Measurements from ENCODE around the gene EFEMP1. TPM values are rescaled to one million over a fixed set of nuclear protein-coding genes. Genes with fewer than 3 reads are reported as not detected.

The EFEMP1 gene
- total and polyA plus RNA-seq, 10 donors = 9.8 to 155 (median 43.0) TPM

DNA sequence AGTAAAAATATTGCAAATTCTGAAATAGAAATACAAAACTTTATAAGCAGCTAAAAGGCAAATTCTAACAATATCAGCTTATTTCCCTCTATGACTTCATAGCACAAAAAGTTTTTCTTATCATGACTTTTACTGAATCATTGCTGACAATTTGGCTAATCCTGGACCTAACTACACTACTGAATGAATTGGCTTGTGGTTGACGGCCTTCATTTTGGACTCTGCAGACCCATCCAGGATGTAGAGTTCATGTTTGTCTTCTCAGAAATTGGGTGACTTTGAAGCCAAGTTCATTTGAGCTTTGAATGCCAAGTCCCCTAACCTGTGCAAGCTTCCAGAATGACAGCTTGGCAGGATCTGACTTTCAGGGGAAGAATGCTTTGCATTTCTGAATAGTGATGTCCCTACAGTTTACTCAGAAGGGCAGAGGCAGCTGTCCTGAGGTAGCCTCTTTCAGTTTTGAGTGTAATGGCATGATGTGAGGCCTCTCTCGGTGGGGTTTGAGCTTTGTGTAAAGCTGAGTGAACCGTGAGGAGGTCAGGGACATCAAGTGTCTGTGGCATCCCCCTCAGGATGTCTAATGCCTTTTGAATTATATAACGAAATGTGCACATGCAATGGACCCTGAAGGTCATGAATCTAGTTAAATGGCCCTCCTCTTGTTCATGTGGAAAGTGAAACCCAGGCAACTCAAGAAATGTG, 48.0 kb downstream of the EFEMP1 start:
- whole genome bisulfite sequencing, 5 donors = 54 to 70% (median 63%) methylated on average over 4 of the region's 4 CpGs
- Histone ChIP-seq H3K9me3 (no peaks in the 10 kb centered on the region), H3K4me3 (no peak overlapping the region), H3K27me3 (replicated peaks in 1 of 7) (no peaks in the 10 kb centered on the region), H3K36me3 (no peaks in the 10 kb centered on the region), H3K27ac (no peak overlapping the region), H3K4me1 (peaks cover 0 to 16% (median 6%) of the 10 kb centered on the region in 6 donors)
- TF ChIP-seq, protein P1, sequence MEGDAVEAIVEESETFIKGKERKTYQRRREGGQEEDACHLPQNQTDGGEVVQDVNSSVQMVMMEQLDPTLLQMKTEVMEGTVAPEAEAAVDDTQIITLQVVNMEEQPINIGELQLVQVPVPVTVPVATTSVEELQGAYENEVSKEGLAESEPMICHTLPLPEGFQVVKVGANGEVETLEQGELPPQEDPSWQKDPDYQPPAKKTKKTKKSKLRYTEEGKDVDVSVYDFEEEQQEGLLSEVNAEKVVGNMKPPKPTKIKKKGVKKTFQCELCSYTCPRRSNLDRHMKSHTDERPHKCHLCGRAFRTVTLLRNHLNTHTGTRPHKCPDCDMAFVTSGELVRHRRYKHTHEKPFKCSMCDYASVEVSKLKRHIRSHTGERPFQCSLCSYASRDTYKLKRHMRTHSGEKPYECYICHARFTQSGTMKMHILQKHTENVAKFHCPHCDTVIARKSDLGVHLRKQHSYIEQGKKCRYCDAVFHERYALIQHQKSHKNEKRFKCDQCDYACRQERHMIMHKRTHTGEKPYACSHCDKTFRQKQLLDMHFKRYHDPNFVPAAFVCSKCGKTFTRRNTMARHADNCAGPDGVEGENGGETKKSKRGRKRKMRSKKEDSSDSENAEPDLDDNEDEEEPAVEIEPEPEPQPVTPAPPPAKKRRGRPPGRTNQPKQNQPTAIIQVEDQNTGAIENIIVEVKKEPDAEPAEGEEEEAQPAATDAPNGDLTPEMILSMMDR (IDR thresholded peaks at IDR 0.05 in 8 of 11, conservative IDR thresholded peaks at IDR 0.05 in 3 of 11) = no peak
- no peak for TF ChIP-seq POLR2A (IDR thresholded peaks at IDR 0.05)
- no peak for TF ChIP-seq POLR2AphosphoS5 (IDR thresholded peaks at IDR 0.05)
- intact Hi-C loops (cut with DNase I; ENCODE audit: low total_unique reads) = no loop called here
- DNase-seq = no peak

DNA sequence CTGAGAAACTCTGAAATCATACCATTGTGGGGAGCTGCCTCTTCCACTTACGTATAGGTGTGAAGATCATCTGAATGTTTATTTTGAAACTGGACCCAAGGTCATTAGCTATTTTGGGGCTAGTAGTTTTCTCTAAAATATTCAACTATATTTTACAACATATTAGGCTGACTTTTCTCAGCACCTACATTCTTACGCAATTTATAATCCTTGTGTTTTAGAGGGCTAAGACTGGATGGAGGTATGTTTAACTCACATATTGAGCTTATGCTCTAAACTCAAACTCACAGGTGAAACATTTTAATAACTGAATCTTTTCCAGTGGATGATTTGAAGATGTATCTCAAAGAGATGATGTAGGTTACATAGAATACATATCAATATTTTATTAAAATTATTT, 49.2 kb downstream of the EFEMP1 start:
- no peaks in the 10 kb centered on the region for H3K27me3 ChIP-seq (replicated peaks in 1 of 7)
- intact Hi-C loops (cut with DNase I; ENCODE audit: low total_unique reads) = no loop called here
- 84 to 96% (median 93%) methylated on average over 2 of the region's 2 CpGs for WGBS, 5 donors
- no peaks in the 10 kb centered on the region for H3K9me3 ChIP-seq
- H3K27ac ChIP-seq = no peak overlapping the region
- no peak overlapping the region for H3K4me3 ChIP-seq
- peaks cover 0 to 16% (median 6%) of the 10 kb centered on the region in 6 donors for H3K4me1 ChIP-seq
- no peaks in the 10 kb centered on the region for H3K36me3 ChIP-seq
- DNase-seq = no peak
- TF ChIP-seq POLR2A (IDR thresholded peaks at IDR 0.05) (no peak), POLR2AphosphoS5 (IDR thresholded peaks at IDR 0.05) (no peak)
- TF ChIP-seq, protein P1 (IDR thresholded peaks at IDR 0.05 in 8 of 11, conservative IDR thresholded peaks at IDR 0.05 in 3 of 11) = no peak

DNA sequence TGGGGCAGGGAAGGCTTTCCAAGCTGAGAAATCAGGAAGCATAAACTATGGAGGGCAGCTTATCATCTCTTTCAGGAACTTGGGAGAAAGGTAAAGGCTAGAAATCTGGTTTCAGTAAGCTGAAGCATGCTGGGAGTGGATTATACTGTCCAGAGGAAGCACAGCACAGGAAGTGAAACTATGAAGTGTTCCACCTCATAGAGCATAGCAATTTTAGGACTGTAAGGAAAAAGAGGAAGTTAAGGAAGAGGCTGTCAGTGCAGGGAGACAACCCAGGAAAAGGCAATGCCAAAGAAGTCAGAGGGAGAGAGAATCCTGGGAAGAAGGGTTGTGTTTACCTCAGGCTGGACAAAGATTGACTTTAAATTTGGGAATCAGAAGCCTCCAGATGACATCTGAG, 51.9 kb downstream of the EFEMP1 start:
- no peak for DNase-seq
- peak overlapping the region in 2 of 8 donors; percentile 19 to 39 for H3K27ac ChIP-seq
- no peak overlapping the region for H3K4me3 ChIP-seq
- peaks cover 0 to 16% (median 6%) of the 10 kb centered on the region in 6 donors for H3K4me1 ChIP-seq
- intact Hi-C loops (cut with DNase I; ENCODE audit: low total_unique reads) = no loop called here
- no peaks in the 10 kb centered on the region for H3K27me3 ChIP-seq (replicated peaks in 1 of 7)
- H3K36me3 ChIP-seq = no peaks in the 10 kb centered on the region
- TF ChIP-seq POLR2AphosphoS5 (IDR thresholded peaks at IDR 0.05) = no peak
- TF ChIP-seq, protein P1 (IDR thresholded peaks at IDR 0.05 in 8 of 11, conservative IDR thresholded peaks at IDR 0.05 in 3 of 11) = no peak
- TF ChIP-seq POLR2A (IDR thresholded peaks at IDR 0.05) = no peak
- H3K9me3 ChIP-seq = no peaks in the 10 kb centered on the region

DNA sequence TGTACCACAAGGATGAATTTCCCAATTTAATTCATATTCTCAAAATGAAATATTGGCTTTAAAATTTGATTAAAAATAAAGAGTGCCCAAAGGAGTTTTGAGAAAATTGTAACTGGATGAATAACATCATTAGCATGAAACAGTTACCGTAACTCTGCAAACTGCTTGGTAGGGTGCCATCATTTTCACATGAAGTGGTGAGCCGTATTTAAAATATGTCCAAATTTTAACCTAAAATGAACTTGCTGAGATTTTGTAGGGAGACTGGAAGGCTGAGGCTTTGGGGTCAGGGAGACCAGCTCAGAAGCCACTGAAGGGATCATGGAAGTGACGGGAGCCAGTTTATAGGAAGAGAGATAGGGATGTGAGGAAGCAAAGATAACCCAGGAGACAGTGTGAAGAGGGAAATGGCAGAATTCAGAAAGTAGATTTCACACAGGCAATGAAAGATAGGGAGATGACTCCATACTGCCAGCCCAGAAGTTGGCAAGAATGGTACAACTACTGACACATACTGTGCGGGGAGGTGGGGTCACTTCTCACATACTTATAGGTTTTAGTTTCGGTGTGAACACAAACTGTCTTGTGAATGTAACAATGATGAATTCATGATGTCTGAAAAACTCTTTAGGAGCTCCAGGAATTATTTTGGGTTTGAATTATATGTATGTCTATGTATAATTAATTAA, 53.8 kb downstream of the EFEMP1 start:
- no peaks in the 10 kb centered on the region for H3K9me3 ChIP-seq
- H3K27me3 ChIP-seq (replicated peaks in 1 of 7) = no peaks in the 10 kb centered on the region
- TF ChIP-seq POLR2A (IDR thresholded peaks at IDR 0.05) (no peak), POLR2AphosphoS5 (IDR thresholded peaks at IDR 0.05) (no peak)
- TF ChIP-seq, protein P1 (IDR thresholded peaks at IDR 0.05 in 8 of 11, conservative IDR thresholded peaks at IDR 0.05 in 3 of 11) = no peak
- no peaks in the 10 kb centered on the region for H3K36me3 ChIP-seq
- intact Hi-C loops (cut with DNase I; ENCODE audit: low total_unique reads) = no loop called here
- no peak for DNase-seq
- 82 to 90% (median 86%) methylated on average over 5 of the region's 5 CpGs for WGBS, 5 donors
- H3K4me1 ChIP-seq = peaks cover 0 to 16% (median 6%) of the 10 kb centered on the region in 6 donors
- no peak overlapping the region for H3K27ac ChIP-seq
- H3K4me3 ChIP-seq = no peak overlapping the region
